HL-60 (cell line): Measurements from ENCODE around the gene AK5.

Experiments used
- CTCF ChIP-seq: IDR thresholded peaks from one replicate; pipeline ENCODE4 v1.5.1; 2011; ENCODE audit warnings: low read length, control low read depth, inconsistent platforms; ENCODE audit not compliant: insufficient read depth
- GABPA ChIP-seq: IDR thresholded peaks from 2 replicates; pipeline ENCODE4 v1.6.1; 2012; ENCODE audit warnings: low read depth
- POLR2AphosphoS5 ChIP-seq: IDR thresholded peaks from 2 replicates; pipeline ENCODE4 v1.6.1; 2012; ENCODE audit warnings: low read depth
- TF ChIP-seq, protein P1 (sequence below): IDR thresholded peaks from 2 replicates; pipeline ENCODE4 v1.6.1; 2012; ENCODE audit warnings: low read depth; ENCODE audit not compliant: insufficient replicate concordance

GRCh38 chr1:77245830-77246229 is 36.0 kb upstream of the AK5 start:
- no peak for TF ChIP-seq CTCF
- TF ChIP-seq POLR2AphosphoS5, result no peak
- no peak for TF ChIP-seq GABPA
- TF ChIP-seq, protein P1, sequence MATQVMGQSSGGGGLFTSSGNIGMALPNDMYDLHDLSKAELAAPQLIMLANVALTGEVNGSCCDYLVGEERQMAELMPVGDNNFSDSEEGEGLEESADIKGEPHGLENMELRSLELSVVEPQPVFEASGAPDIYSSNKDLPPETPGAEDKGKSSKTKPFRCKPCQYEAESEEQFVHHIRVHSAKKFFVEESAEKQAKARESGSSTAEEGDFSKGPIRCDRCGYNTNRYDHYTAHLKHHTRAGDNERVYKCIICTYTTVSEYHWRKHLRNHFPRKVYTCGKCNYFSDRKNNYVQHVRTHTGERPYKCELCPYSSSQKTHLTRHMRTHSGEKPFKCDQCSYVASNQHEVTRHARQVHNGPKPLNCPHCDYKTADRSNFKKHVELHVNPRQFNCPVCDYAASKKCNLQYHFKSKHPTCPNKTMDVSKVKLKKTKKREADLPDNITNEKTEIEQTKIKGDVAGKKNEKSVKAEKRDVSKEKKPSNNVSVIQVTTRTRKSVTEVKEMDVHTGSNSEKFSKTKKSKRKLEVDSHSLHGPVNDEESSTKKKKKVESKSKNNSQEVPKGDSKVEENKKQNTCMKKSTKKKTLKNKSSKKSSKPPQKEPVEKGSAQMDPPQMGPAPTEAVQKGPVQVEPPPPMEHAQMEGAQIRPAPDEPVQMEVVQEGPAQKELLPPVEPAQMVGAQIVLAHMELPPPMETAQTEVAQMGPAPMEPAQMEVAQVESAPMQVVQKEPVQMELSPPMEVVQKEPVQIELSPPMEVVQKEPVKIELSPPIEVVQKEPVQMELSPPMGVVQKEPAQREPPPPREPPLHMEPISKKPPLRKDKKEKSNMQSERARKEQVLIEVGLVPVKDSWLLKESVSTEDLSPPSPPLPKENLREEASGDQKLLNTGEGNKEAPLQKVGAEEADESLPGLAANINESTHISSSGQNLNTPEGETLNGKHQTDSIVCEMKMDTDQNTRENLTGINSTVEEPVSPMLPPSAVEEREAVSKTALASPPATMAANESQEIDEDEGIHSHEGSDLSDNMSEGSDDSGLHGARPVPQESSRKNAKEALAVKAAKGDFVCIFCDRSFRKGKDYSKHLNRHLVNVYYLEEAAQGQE, result no peak
